RWPE2 (cell line): Measurements from ENCODE around the gene GJB6.

Experiments used
- ATAC-seq: fragments of 200-7000 bp; cut with Tn5 transposase; 3 replicates; pipeline ENCODE4 v1.9.1; 2021; ENCODE audit warnings: low read depth
- DNase-seq: peaks from one replicate; pipeline ENCODE4 v3.0.0-alpha.2; 2020; ENCODE audit warnings: low spot score
- H3K27ac ChIP-seq: fragments of 450-650 bp; 2 replicates; pipeline ENCODE4 v1.5.1; 2017; ENCODE audit warnings: mild to moderate bottlenecking; ENCODE audit not compliant: poor library complexity, severe bottlenecking
- H3K27me3 ChIP-seq: fragments of 250-450 bp; sonication (Bioruptor Pico); 2 replicates; pipeline ENCODE4 v1.5.1; 2021; ENCODE audit warnings: mild to moderate bottlenecking, moderate library complexity; ENCODE audit not compliant: insufficient read depth, poor library complexity, severe bottlenecking
- H3K36me3 ChIP-seq: fragments of 250-450 bp; sonication (Bioruptor Pico); 2 replicates; pipeline ENCODE4 v1.5.1; 2020; ENCODE audit warnings: low read depth, mild to moderate bottlenecking, moderate library complexity
- H3K4me1 ChIP-seq: fragments of 250-450 bp; sonication (Bioruptor Pico); 2 replicates; pipeline ENCODE4 v1.5.1; 2021; ENCODE audit warnings: mild to moderate bottlenecking, moderate library complexity; ENCODE audit not compliant: insufficient read depth, poor library complexity, severe bottlenecking
- H3K4me3 ChIP-seq: fragments of 250-450 bp; sonication (Bioruptor Pico); 2 replicates; pipeline ENCODE4 v1.5.1; 2021; ENCODE audit warnings: mild to moderate bottlenecking, moderate library complexity; ENCODE audit not compliant: severe bottlenecking
- H3K9me3 ChIP-seq: fragments of 250-450 bp; sonication (Bioruptor Pico); 2 replicates; pipeline ENCODE4 v1.5.1; 2021; ENCODE audit warnings: mild to moderate bottlenecking, moderate library complexity; ENCODE audit not compliant: severe bottlenecking
- TF ChIP-seq, protein P1 (sequence below): fragments of 450-650 bp; IDR thresholded peaks from one replicate; pipeline ENCODE4 v1.5.1; 2017; ENCODE audit warnings: mild to moderate bottlenecking, moderate library complexity; ENCODE audit not compliant: poor library complexity, severe bottlenecking

The GJB6 gene

DNA sequence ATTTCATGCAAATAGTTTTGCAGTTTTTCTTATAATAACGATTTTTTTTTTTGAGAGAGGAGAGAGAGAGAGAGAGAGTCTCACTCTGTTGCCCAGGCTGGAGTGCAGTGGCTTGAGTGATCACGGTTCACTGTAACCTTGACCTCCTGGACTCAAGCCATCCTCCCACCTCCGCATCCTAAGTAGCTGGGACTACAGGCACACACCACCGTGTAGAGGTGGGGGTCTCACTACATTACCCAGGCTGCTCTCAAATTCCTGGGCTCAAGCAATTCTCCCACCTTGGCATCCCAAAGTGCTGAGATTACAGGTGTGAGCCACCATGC, 26.8 kb upstream of the GJB6 start:
- H3K9me3 ChIP-seq, result no peaks in the 10 kb centered on the region
- no peak overlapping the region for H3K27ac ChIP-seq
- no peak for ATAC-seq
- no peak for DNase-seq
- TF ChIP-seq, protein P1, sequence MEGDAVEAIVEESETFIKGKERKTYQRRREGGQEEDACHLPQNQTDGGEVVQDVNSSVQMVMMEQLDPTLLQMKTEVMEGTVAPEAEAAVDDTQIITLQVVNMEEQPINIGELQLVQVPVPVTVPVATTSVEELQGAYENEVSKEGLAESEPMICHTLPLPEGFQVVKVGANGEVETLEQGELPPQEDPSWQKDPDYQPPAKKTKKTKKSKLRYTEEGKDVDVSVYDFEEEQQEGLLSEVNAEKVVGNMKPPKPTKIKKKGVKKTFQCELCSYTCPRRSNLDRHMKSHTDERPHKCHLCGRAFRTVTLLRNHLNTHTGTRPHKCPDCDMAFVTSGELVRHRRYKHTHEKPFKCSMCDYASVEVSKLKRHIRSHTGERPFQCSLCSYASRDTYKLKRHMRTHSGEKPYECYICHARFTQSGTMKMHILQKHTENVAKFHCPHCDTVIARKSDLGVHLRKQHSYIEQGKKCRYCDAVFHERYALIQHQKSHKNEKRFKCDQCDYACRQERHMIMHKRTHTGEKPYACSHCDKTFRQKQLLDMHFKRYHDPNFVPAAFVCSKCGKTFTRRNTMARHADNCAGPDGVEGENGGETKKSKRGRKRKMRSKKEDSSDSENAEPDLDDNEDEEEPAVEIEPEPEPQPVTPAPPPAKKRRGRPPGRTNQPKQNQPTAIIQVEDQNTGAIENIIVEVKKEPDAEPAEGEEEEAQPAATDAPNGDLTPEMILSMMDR, result no peak
- H3K4me1 ChIP-seq, result no peaks in the 10 kb centered on the region
- no peaks in the 10 kb centered on the region for H3K27me3 ChIP-seq
- H3K4me3 ChIP-seq, result no peak overlapping the region
- no peaks in the 10 kb centered on the region for H3K36me3 ChIP-seq

DNA sequence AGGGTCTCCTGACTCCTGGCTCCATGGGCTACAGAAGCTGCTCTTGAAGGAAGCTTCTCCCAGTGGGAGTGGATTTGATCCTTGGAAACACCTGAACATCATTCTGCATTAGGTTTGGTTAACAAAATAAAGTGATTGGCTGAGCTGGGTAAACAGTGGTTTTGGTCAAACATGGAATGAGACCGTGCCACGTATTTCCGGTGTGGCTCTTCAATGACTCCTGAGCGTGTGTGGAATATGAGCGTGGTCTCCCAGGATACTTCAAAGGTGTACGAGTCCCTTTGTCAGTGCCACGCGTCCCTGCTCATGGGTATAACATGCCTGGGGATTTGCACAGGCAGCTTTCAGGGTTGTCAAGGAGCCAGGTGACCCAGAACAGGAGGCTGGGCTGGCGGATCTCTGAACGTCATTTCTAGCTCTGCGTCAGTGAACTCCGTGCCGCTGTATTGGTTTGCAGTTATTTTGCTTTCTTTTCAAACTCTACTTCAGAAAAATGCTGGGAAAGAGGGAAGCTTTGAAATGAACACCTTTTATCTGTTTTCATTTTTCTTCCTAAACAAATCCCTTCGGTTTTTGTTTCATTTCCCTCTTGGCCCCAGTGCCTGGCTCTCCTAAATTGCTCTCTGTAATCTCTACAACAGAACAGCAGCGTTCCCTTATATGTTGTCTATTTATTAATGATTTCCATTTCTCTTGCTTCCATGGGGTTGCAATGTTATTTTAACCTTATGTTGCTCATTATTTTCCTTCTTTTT, 26.3 kb upstream of the GJB6 start:
- H3K4me1 ChIP-seq, result no peaks in the 10 kb centered on the region
- H3K27ac ChIP-seq, result no peak overlapping the region
- no peaks in the 10 kb centered on the region for H3K27me3 ChIP-seq
- H3K9me3 ChIP-seq, result no peaks in the 10 kb centered on the region
- H3K4me3 ChIP-seq, result no peak overlapping the region
- ATAC-seq (peak; percentile 51; the same call in 2 of the 3 replicates), DNase-seq (no peak)
- TF ChIP-seq, protein P1, result no peak
- H3K36me3 ChIP-seq, result no peaks in the 10 kb centered on the region

DNA sequence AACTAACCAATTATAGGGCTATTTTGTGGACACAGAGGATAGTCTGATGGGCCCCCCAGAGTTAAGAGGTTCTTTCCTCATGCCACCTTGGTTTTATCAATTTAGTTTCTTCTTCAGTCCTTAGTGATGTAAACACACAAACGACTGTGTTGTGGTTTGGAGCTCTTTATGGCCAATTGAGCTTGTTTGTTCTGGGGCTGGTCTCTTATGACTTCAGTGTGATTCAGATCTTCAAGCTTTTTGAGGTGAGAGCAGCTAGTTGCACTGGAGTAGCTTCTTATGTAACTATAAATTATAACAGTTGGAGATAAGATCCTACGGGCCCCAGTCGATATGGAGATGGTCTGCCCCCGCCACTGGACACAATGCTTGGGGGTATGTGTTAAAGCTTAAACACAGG, 22.0 kb upstream of the GJB6 start:
- no peak for ATAC-seq
- TF ChIP-seq, protein P1, result no peak

DNA sequence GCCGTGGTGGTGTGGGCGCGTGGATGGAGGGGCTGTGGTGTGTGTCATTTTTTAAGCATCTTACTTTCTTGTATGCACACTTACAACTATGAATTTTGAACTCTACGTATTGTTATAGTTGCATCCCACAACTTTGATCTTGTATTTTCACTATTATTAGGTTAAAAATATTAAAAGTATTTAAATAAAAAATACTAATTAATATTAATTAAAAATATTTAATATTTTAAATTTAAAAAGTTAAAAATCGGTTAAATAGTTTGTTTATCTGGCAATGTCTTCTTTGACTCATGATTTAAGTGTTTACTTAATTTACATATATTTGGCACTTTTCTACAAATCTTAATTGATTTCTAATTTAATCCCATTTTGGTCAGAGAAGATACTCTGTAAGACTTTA, 17.8 kb upstream of the GJB6 start:
- Histone ChIP-seq H3K4me1 (no peaks in the 10 kb centered on the region), H3K27ac (no peak overlapping the region), H3K9me3 (no peaks in the 10 kb centered on the region), H3K27me3 (no peaks in the 10 kb centered on the region), H3K36me3 (no peaks in the 10 kb centered on the region), H3K4me3 (no peak overlapping the region)
- DNase-seq (no peak), ATAC-seq (no peak)
- TF ChIP-seq, protein P1, result no peak

More for the DNA sequence above, 22.0 kb upstream of the GJB6 start:
- H3K36me3 ChIP-seq, result no peaks in the 10 kb centered on the region
- no peak for DNase-seq
- H3K9me3 ChIP-seq, result no peaks in the 10 kb centered on the region
- H3K27me3 ChIP-seq, result no peaks in the 10 kb centered on the region
- H3K4me1 ChIP-seq, result no peaks in the 10 kb centered on the region
- no peak overlapping the region for H3K4me3 ChIP-seq
- no peak overlapping the region for H3K27ac ChIP-seq

DNA sequence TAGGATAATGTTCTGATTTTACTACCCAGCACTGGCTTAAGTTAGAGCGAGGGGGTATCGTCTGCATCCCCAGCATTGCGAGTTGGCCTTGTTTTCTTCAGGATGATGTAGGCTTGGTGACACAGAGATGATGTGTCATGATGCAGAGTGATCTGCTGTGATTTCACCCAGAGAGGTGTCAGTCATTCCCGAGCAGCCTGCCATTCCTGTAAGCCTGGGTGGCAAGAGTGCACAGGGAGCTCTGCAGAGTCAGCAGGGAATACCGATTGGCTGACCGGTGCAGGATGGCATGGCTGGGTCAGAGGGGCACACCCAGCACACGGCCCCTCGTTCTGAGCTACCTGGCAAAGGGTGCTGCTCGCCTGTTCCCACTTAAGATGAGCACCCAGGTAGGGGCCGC, 15.8 kb upstream of the GJB6 start:
- TF ChIP-seq, protein P1, result no peak
- no peak for ATAC-seq

More for the DNA sequence above, 15.8 kb upstream of the GJB6 start:
- Histone ChIP-seq H3K27me3 (no peaks in the 10 kb centered on the region), H3K4me1 (no peaks in the 10 kb centered on the region), H3K4me3 (no peak overlapping the region), H3K36me3 (no peaks in the 10 kb centered on the region), H3K27ac (no peak overlapping the region), H3K9me3 (no peaks in the 10 kb centered on the region)
- DNase-seq, result no peak
